K562 (cell line): ENCODE measurements around the gene TRDMT1. TPM values are rescaled to one million over a fixed set of nuclear protein-coding genes. Genes with fewer than 3 reads are reported as not detected.
A peak's percentile ranks its signal among the peaks of the same experiment; 100 is the strongest.

ENCODE experiments used
- CGGBP1 ChIP-seq: fragments of 250-450 bp; sonication (Bioruptor Pico); IDR thresholded peaks from 2 replicates; pipeline ENCODE4 v1.9.0; 2021; ENCODE audit warnings: mild to moderate bottlenecking
- HDAC2 ChIP-seq: fragments of 450-650 bp; IDR thresholded peaks from 2 replicates; pipeline ENCODE4 v1.6.1; 2016; ENCODE audit warnings: mild to moderate bottlenecking
- L3MBTL2 ChIP-seq: fragments of 450-650 bp; IDR thresholded peaks from 2 replicates; pipeline ENCODE4 v1.6.1; 2016; ENCODE audit warnings: mild to moderate bottlenecking, moderate library complexity
- MYBL2 ChIP-seq, 2 experiments: fragments of 450-650 bp in 1 of 2; sonication (generic) in 1 of 2; formaldehyde crosslinking in 1 of 2; IDR thresholded peaks; 2 replicates each; pipeline versions ENCODE4 v1.6.1 to v1.8.1; 2017 to 2022; ENCODE audit warnings: borderline replicate concordance in 1 of 2, inconsistent platforms in 1 of 2, low read depth in 1 of 2, mild to moderate bottlenecking in 1 of 2, missing genetic modification reagents in 1 of 2, moderate library complexity in 1 of 2
- POLR2H ChIP-seq: IDR thresholded peaks from 2 replicates; pipeline ENCODE4 v1.6.1; 2016; ENCODE audit warnings: missing genetic modification characterization, low read depth, mild to moderate bottlenecking, control low read depth, missing compliant biosample characterization, moderate library complexity
- TBL1XR1 ChIP-seq, 2 experiments: IDR thresholded peaks; 2 replicates each; pipeline ENCODE4 v1.6.1; 2012; ENCODE audit warnings: improper control_type of control experiment in 2 of 2, low read length in 2 of 2, mild to moderate bottlenecking in 1 of 2
- TCF7 ChIP-seq: sonication (generic); IDR thresholded peaks from 2 replicates; pipeline ENCODE4 v1.6.1; 2016; ENCODE audit warnings: antibody characterized with exemption, borderline replicate concordance
- ZEB2 ChIP-seq: fragments of 450-650 bp; IDR thresholded peaks from 2 replicates; pipeline ENCODE4 v1.6.1; 2016
- ZNF318 ChIP-seq, 2 experiments: fragments of 450-650 bp; IDR thresholded peaks; 2 replicates each; pipeline ENCODE4 v1.6.1; 2016; ENCODE audit warnings: mild to moderate bottlenecking in 2 of 2, borderline replicate concordance in 1 of 2, low read depth in 1 of 2, moderate library complexity in 1 of 2
- polyA plus RNA-seq, 8 experiments: library from polyadenylated mRNA; depleted of rRNA in 4 of 8; stranded (reverse) in 5 of 8; unstranded in 3 of 8; fragments of >200 nt; fragmentation: Nextera tagmentation in 2 of 8; fragmentation: Illumina TruSeq in 1 of 8; extraction: Ambion mirVana in 2 of 8; extraction: Trizol in 1 of 8; gene quantifications; 2 replicates each; pipeline versions ENCODE4 v1.2.1 to v1.2.3, GENCODE V29; 2011 to 2014; ENCODE audit warnings: inconsistent platforms in 1 of 8, missing spikeins in 1 of 8
- total RNA-seq, 7 experiments: library from RNA; depleted of rRNA in 6 of 7; stranded (reverse); fragments of >200 nt in 6 of 7; fragmentation: Illumina TruSeq in 2 of 7; extraction: Trizol in 2 of 7; gene quantifications; 2 replicates each; pipeline versions ENCODE4 v1.2.1 to v1.2.3, GENCODE V29; 2011 to 2021; ENCODE audit warnings: low replicate concordance in 1 of 7
- TF ChIP-seq, protein P1 (sequence below), 2 experiments: fragments of 450-650 bp; formaldehyde crosslinking in 1 of 2; IDR thresholded peaks; 2 replicates each; pipeline versions ENCODE4 v1.4.0 to v1.6.1; 2014 to 2020; ENCODE audit warnings: mild to moderate bottlenecking in 2 of 2, borderline replicate concordance in 1 of 2, low read depth in 1 of 2

Gene TRDMT1
- total and polyA plus RNA-seq, 9 of the 15 experiments (the other 6 are each of a cell fraction or from before 2014, with no cell fraction given), result 5.4 to 12.6 (median 9.3) TPM

- TF ChIP-seq ZNF318 (IDR thresholded peaks at IDR 0.05; ENCODE audit: borderline replicate concordance in 1 of 2, low read depth in 1 of 2) (0 out of 4 replicates have a peak, but pooled peaks of 1 of the 2 experiments have one; percentile 22), L3MBTL2 (peak; percentile 82), TCF7 (peak; percentile 74; the same call in 1 of the 2 replicates), POLR2H (tag) (0 out of 2 replicates have a peak, but pooled peaks have one; percentile 32), MYBL2 (IDR thresholded peaks at IDR 0.05; ENCODE audit: low read depth) (peak; percentile 65), MYBL2 (CRISPR knock-in tag; IDR thresholded peaks at IDR 0.05; ENCODE audit: borderline replicate concordance) (no peak), TBL1XR1 (IDR thresholded peaks at IDR 0.05; ENCODE audit: low read length in 2 of 2) (peak in 1 of 2 experiments; percentile 34; a peak in 1 of 4 replicates), HDAC2 (peak; percentile 47; the same call in 1 of the 2 replicates), CGGBP1 (CRISPR knock-in tag) (no peak), ZEB2 (peak; percentile 86)
- TF ChIP-seq, protein P1, sequence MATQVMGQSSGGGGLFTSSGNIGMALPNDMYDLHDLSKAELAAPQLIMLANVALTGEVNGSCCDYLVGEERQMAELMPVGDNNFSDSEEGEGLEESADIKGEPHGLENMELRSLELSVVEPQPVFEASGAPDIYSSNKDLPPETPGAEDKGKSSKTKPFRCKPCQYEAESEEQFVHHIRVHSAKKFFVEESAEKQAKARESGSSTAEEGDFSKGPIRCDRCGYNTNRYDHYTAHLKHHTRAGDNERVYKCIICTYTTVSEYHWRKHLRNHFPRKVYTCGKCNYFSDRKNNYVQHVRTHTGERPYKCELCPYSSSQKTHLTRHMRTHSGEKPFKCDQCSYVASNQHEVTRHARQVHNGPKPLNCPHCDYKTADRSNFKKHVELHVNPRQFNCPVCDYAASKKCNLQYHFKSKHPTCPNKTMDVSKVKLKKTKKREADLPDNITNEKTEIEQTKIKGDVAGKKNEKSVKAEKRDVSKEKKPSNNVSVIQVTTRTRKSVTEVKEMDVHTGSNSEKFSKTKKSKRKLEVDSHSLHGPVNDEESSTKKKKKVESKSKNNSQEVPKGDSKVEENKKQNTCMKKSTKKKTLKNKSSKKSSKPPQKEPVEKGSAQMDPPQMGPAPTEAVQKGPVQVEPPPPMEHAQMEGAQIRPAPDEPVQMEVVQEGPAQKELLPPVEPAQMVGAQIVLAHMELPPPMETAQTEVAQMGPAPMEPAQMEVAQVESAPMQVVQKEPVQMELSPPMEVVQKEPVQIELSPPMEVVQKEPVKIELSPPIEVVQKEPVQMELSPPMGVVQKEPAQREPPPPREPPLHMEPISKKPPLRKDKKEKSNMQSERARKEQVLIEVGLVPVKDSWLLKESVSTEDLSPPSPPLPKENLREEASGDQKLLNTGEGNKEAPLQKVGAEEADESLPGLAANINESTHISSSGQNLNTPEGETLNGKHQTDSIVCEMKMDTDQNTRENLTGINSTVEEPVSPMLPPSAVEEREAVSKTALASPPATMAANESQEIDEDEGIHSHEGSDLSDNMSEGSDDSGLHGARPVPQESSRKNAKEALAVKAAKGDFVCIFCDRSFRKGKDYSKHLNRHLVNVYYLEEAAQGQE (IDR thresholded peaks at IDR 0.05; ENCODE audit: borderline replicate concordance), result peak; percentile 20; the same call in 1 of the 2 replicates
- TF ChIP-seq, protein P1 (CRISPR knock-in tag; IDR thresholded peaks at IDR 0.05; ENCODE audit: low read depth), result no peak
Observed at GRCh38 chr10:17203416-17203815, 1.9 kb upstream of the TRDMT1 start (continued).
